HEK293 (cell line): ENCODE data around the gene DIPK2B.

ENCODE experiments used
- CTCF ChIA-PET: fragments of 350-600 bp; formaldehyde crosslinking; extraction: SDS; loops from one replicate; lab custom pipeline; 2021; ENCODE audit warnings: antibody characterized with exemption; lab: Yijun Ruan, JAX
- POLR2A ChIA-PET: fragments of 300-600 bp; formaldehyde crosslinking; extraction: SDS; loops from one replicate; lab custom pipeline; 2020; ENCODE audit warnings: antibody characterized with exemption, inconsistent platforms; lab: Yijun Ruan, JAX
- H3K27ac ChIP-seq: fragments of 200-500 bp; sonication (Bioruptor generic); 2 replicates; pipeline ENCODE4 v1.5.1; 2014; ENCODE audit warnings: low read depth, low read length, control low read depth, inconsistent platforms; ENCODE audit errors: extremely low read depth
- H3K36me3 ChIP-seq, 2 experiments: fragments of 200-500 bp in 1 of 2; sonication (Bioruptor generic) in 1 of 2; 1 replicate in 1 of 2; 2 replicates in 1 of 2; pipeline ENCODE4 v1.5.1; 2014 to 2017; ENCODE audit warnings: inconsistent platforms in 2 of 2, low read length in 2 of 2; ENCODE audit not compliant: control insufficient read depth in 2 of 2, insufficient read depth in 1 of 2
- H3K4me1 ChIP-seq: fragments of 200-500 bp; sonication (Bioruptor generic); 2 replicates; pipeline ENCODE4 v1.5.1; 2014; ENCODE audit warnings: mild to moderate bottlenecking, low read length, inconsistent platforms; ENCODE audit not compliant: control insufficient read depth, insufficient read depth
- H3K4me3 ChIP-seq: 2 replicates; pipeline ENCODE4 v1.5.1; 2011; ENCODE audit warnings: low read depth, mild to moderate bottlenecking, control low read depth, low read length, moderate library complexity
- H3K9me3 ChIP-seq: fragments of 200-500 bp; sonication (Bioruptor generic); 2 replicates; pipeline ENCODE4 v1.5.1; 2014; ENCODE audit warnings: low read depth, low read length, inconsistent platforms; ENCODE audit not compliant: control insufficient read depth, insufficient read depth
- ELK4 ChIP-seq: IDR thresholded peaks from 2 replicates; pipeline ENCODE4 v1.6.1; 2011; ENCODE audit warnings: mild to moderate bottlenecking, low read depth, low read length, borderline replicate concordance
- FEZF1 ChIP-seq: fragments of 450-650 bp; formaldehyde crosslinking; IDR thresholded peaks from 2 replicates; pipeline ENCODE4 v1.5.1; 2016; ENCODE audit warnings: missing biosample characterization, missing genetic modification characterization
- GLIS1 ChIP-seq: fragments of 450-650 bp; formaldehyde crosslinking; IDR thresholded peaks from 2 replicates; pipeline ENCODE4 v1.5.1; 2016; ENCODE audit warnings: missing biosample characterization, missing genetic modification characterization
- KLF7 ChIP-seq: fragments of 450-650 bp; formaldehyde crosslinking; IDR thresholded peaks from 2 replicates; pipeline ENCODE4 v1.5.1; 2016; ENCODE audit warnings: missing biosample characterization, missing genetic modification characterization, borderline replicate concordance
- PRDM4 ChIP-seq: fragments of 450-650 bp; formaldehyde crosslinking; IDR thresholded peaks from 2 replicates; pipeline ENCODE4 v1.5.1; 2017; ENCODE audit warnings: missing biosample characterization, missing genetic modification characterization
- WT1 ChIP-seq: fragments of 450-650 bp; formaldehyde crosslinking; IDR thresholded peaks from 2 replicates; pipeline ENCODE4 v1.5.1; 2016; ENCODE audit warnings: missing biosample characterization, missing genetic modification characterization
- YY2 ChIP-seq: fragments of 450-650 bp; formaldehyde crosslinking; IDR thresholded peaks from 2 replicates; pipeline ENCODE4 v1.5.1; 2016; ENCODE audit warnings: missing biosample characterization, missing genetic modification characterization
- ZFP37 ChIP-seq: fragments of 450-650 bp; formaldehyde crosslinking; IDR thresholded peaks from 2 replicates; pipeline ENCODE4 v1.5.1; 2016; ENCODE audit warnings: missing biosample characterization, missing genetic modification characterization
- ZNF133 ChIP-seq: fragments of 450-650 bp; formaldehyde crosslinking; IDR thresholded peaks from 2 replicates; pipeline ENCODE4 v1.5.1; 2016; ENCODE audit warnings: missing biosample characterization, missing genetic modification characterization
- ZNF138 ChIP-seq: fragments of 450-650 bp; formaldehyde crosslinking; IDR thresholded peaks from 2 replicates; pipeline ENCODE4 v1.5.1; 2016; ENCODE audit warnings: missing biosample characterization, missing genetic modification characterization, borderline replicate concordance
- ZNF19 ChIP-seq: fragments of 450-650 bp; formaldehyde crosslinking; IDR thresholded peaks from 2 replicates; pipeline ENCODE4; 2016; ENCODE audit warnings: missing biosample characterization, missing genetic modification characterization, low read depth
- ZNF214 ChIP-seq: fragments of 450-650 bp; formaldehyde crosslinking; IDR thresholded peaks from 2 replicates; pipeline ENCODE4 v1.5.1; 2017; ENCODE audit warnings: missing biosample characterization, mild to moderate bottlenecking, missing genetic modification characterization, borderline replicate concordance
- ZNF449 ChIP-seq: fragments of 450-650 bp; formaldehyde crosslinking; IDR thresholded peaks from 2 replicates; pipeline ENCODE4 v1.5.1; 2017; ENCODE audit warnings: missing biosample characterization, mild to moderate bottlenecking, missing genetic modification characterization, moderate library complexity
- ZNF488 ChIP-seq: fragments of 450-650 bp; formaldehyde crosslinking; IDR thresholded peaks from 2 replicates; pipeline ENCODE4 v1.5.1; 2016; ENCODE audit warnings: missing biosample characterization, missing genetic modification characterization
- ZNF518A ChIP-seq: fragments of 450-650 bp; formaldehyde crosslinking; conservative IDR thresholded peaks from 2 replicates; pipeline ENCODE4 v1.5.1; 2016; ENCODE audit warnings: low read depth, missing biosample characterization, missing genetic modification characterization
- ZNF521 ChIP-seq: fragments of 450-650 bp; formaldehyde crosslinking; IDR thresholded peaks from 2 replicates; pipeline ENCODE4 v1.5.1; 2017; ENCODE audit warnings: missing biosample characterization, mild to moderate bottlenecking, missing genetic modification characterization
- ZNF555 ChIP-seq: fragments of 450-650 bp; formaldehyde crosslinking; conservative IDR thresholded peaks from 2 replicates; pipeline ENCODE4 v1.5.1; 2017; ENCODE audit warnings: missing biosample characterization, mild to moderate bottlenecking, missing genetic modification characterization, inconsistent platforms
- ZNF560 ChIP-seq: fragments of 450-650 bp; formaldehyde crosslinking; IDR thresholded peaks from 2 replicates; pipeline ENCODE4 v1.5.1; 2017; ENCODE audit warnings: missing biosample characterization, missing genetic modification characterization, borderline replicate concordance
- ZNF596 ChIP-seq: fragments of 450-650 bp; IDR thresholded peaks from 2 replicates; pipeline ENCODE4 v1.5.0; 2018; ENCODE audit warnings: missing biosample characterization, mild to moderate bottlenecking, missing genetic modification characterization, moderate library complexity
- ZNF629 ChIP-seq: fragments of 450-650 bp; formaldehyde crosslinking; IDR thresholded peaks from 2 replicates; pipeline ENCODE4 v1.5.1; 2017; ENCODE audit warnings: missing biosample characterization, missing genetic modification characterization
- ZNF664 ChIP-seq: fragments of 450-650 bp; formaldehyde crosslinking; IDR thresholded peaks from 2 replicates; pipeline ENCODE4 v1.5.1; 2016; ENCODE audit warnings: missing biosample characterization, missing genetic modification characterization
- ZNF677 ChIP-seq: fragments of 450-650 bp; IDR thresholded peaks from 2 replicates; pipeline ENCODE4 v1.5.0; 2018; ENCODE audit warnings: missing biosample characterization, mild to moderate bottlenecking, missing genetic modification characterization, moderate library complexity
- ZNF76 ChIP-seq: fragments of 450-650 bp; formaldehyde crosslinking; IDR thresholded peaks from 2 replicates; pipeline ENCODE4; 2016; ENCODE audit warnings: low read depth, missing biosample characterization, missing genetic modification characterization, borderline replicate concordance
- ZNF791 ChIP-seq: fragments of 450-650 bp; formaldehyde crosslinking; IDR thresholded peaks from 2 replicates; pipeline ENCODE4 v1.5.1; 2016; ENCODE audit warnings: missing biosample characterization, missing genetic modification characterization

The DIPK2B gene

GRCh38 chrX:45186643-45187026, 14.0 kb downstream of the DIPK2B start (continued):
- TF ChIP-seq ZNF555 (tag by site-specific recombination) (no peak), FEZF1 (tag by site-specific recombination) (no peak), ZNF521 (tag by site-specific recombination) (no peak), ZNF19 (tag by site-specific recombination) (no peak), ZNF664 (tag by site-specific recombination) (no peak), ZNF596 (tag by site-specific recombination) (no peak)

- CTCF ChIA-PET: interaction anchor here (1.6 kb wide), 1 partner anchor 11 kb away, joined by 3 read pairs; no protein-coding TSS in a partner anchor
- Histone ChIP-seq H3K4me3 (no peak overlapping the region), H3K27ac (no peak overlapping the region), H3K4me1 (no peaks in the 10 kb centered on the region), H3K36me3 (no peaks in the 10 kb centered on the region), H3K9me3 (no peaks in the 10 kb centered on the region)
- POLR2A ChIA-PET: no interaction called here
- no peak for TF ChIP-seq YY2 (tag by site-specific recombination)
- no peak for TF ChIP-seq ZNF560 (tag by site-specific recombination)
- no peak for TF ChIP-seq ZFP37
- no peak for TF ChIP-seq ZNF677 (tag by site-specific recombination)
- TF ChIP-seq ZNF791 (tag by site-specific recombination): no peak
- TF ChIP-seq ZNF138 (tag by site-specific recombination): no peak
- TF ChIP-seq WT1 (tag by site-specific recombination): no peak
- TF ChIP-seq ZNF629 (tag by site-specific recombination): no peak
- TF ChIP-seq ELK4: no peak
- TF ChIP-seq GLIS1: no peak
- no peak for TF ChIP-seq PRDM4 (tag by site-specific recombination)
- no peak for TF ChIP-seq ZNF449
- TF ChIP-seq ZNF133 (tag by site-specific recombination): no peak
These were observed 16.5 kb downstream of the DIPK2B start for GRCh38 chrX:45184211-45184610.

GRCh38 chrX:45172890-45173289, 27.8 kb downstream of the DIPK2B start:
- no peak overlapping the region for H3K4me3 ChIP-seq
- H3K27ac ChIP-seq: no peak overlapping the region
- H3K36me3 ChIP-seq: no peaks in the 10 kb centered on the region
- ChIA-PET CTCF (interaction anchor here (1.3 to 3.5 kb wide), 3 partner anchors 9 to 14 kb away, joined by 3 to 15 read pairs (median 4); no protein-coding TSS in a partner anchor), POLR2A (no interaction called here)
- H3K4me1 ChIP-seq: no peaks in the 10 kb centered on the region
- H3K9me3 ChIP-seq: no peaks in the 10 kb centered on the region; the same call in 1 of the 2 replicates
- TF ChIP-seq ZNF518A (0 out of 2 replicates have a peak, but pooled peaks have one; percentile 14), ZNF214 (tag by site-specific recombination) (no peak), KLF7 (tag by site-specific recombination) (no peak), ZNF76 (tag by site-specific recombination) (no peak), ZNF488 (no peak)
